ENCODE measurements around the gene TBC1D14. TPM values are rescaled to one million over a fixed set of nuclear protein-coding genes. Genes with fewer than 3 reads are reported as not detected.
A peak's percentile ranks its signal among the peaks of the same experiment; 100 is the strongest.

The TBC1D14 gene
- total RNA-seq, 1 experiment from 2014 or later = 54.0 TPM

GRCh38 chr4:6920171-6920570 lies 10.5 kb downstream of the TBC1D14 start:
- ChIA-PET POLR2A (no interaction called here), CTCF (no interaction called here)
- H3K4me1 Mint-ChIP-seq (ENCODE audit: low read depth, unreplicated experiment) = peaks cover 28% of the 10 kb centered on the region

GRCh38 chr4:6923507-6923906 lies 13.9 kb downstream of the TBC1D14 start:
- no peaks in the 10 kb centered on the region for H3K9me3 Mint-ChIP-seq (ENCODE audit: unreplicated experiment)

More at GRCh38 chr4:6920171-6920570, 10.5 kb downstream of the TBC1D14 start:
- Histone ChIP-seq H3K27me3 (replicated peaks; ENCODE audit: control insufficient read depth, insufficient read depth, low read length) (no peaks in the 10 kb centered on the region), H3K4me1 (peaks cover 20% of the 10 kb centered on the region), H3K9me3 (no peaks in the 10 kb centered on the region), H3K4me3 (ENCODE audit: low read depth, low read length) (no peak overlapping the region), H3K36me3 (ENCODE audit: control insufficient read depth, insufficient read depth, low read length) (no peaks in the 10 kb centered on the region; the same call in 1 of the 2 replicates)
- H3K9me3 Mint-ChIP-seq (ENCODE audit: unreplicated experiment) = no peaks in the 10 kb centered on the region
- no peak for DNase-seq
- H3K27me3 Mint-ChIP-seq (ENCODE audit: insufficient read depth, unreplicated experiment) = no peaks in the 10 kb centered on the region
- TF ChIP-seq CTCF (IDR thresholded peaks at IDR 0.05; ENCODE audit: insufficient read depth in 1 of 2, low read depth in 1 of 2, low read length in 1 of 2, severe bottlenecking in 1 of 2, unreplicated experiment in 1 of 2) = no peak
- peaks cover 27% of the 10 kb centered on the region for H3K36me3 Mint-ChIP-seq (ENCODE audit: insufficient read depth, unreplicated experiment)
- intact Hi-C loops (cut with micrococcal nuclease; ENCODE audit: unreplicated experiment) = no loop called here
- H3K27ac Mint-ChIP-seq (ENCODE audit: unreplicated experiment) = peak overlapping the region; percentile 39
- BruUV-seq (replicated peaks) = no TSS peak
- H3K4me3 Mint-ChIP-seq (ENCODE audit: unreplicated experiment) = no peak overlapping the region

GRCh38 chr4:6924361-6924779 lies 14.7 kb downstream of the TBC1D14 start:
- H3K27me3 ChIP-seq (replicated peaks; ENCODE audit: control insufficient read depth, insufficient read depth, low read length) = no peaks in the 10 kb centered on the region
- no peaks in the 10 kb centered on the region for H3K27me3 Mint-ChIP-seq (ENCODE audit: insufficient read depth, unreplicated experiment)
- H3K36me3 Mint-ChIP-seq (ENCODE audit: insufficient read depth, unreplicated experiment) = peaks cover 26% of the 10 kb centered on the region
- no peak for TF ChIP-seq CTCF (IDR thresholded peaks at IDR 0.05; ENCODE audit: insufficient read depth in 1 of 2, low read depth in 1 of 2, low read length in 1 of 2, severe bottlenecking in 1 of 2, unreplicated experiment in 1 of 2)
- intact Hi-C loops (cut with micrococcal nuclease; ENCODE audit: unreplicated experiment) = no loop called here
- peaks cover 4% of the 10 kb centered on the region; the same call in 1 of the 2 replicates for H3K4me1 ChIP-seq
- no peak overlapping the region for H3K4me3 ChIP-seq (ENCODE audit: low read depth, low read length)
- no peak overlapping the region for H3K4me3 Mint-ChIP-seq (ENCODE audit: unreplicated experiment)
- no TSS peak for BruUV-seq (replicated peaks)
- no peak for DNase-seq
- H3K36me3 ChIP-seq (ENCODE audit: control insufficient read depth, insufficient read depth, low read length) = no peaks in the 10 kb centered on the region
- no peaks in the 10 kb centered on the region for H3K9me3 ChIP-seq
- H3K27ac Mint-ChIP-seq (ENCODE audit: unreplicated experiment) = no peak overlapping the region
- H3K4me1 Mint-ChIP-seq (ENCODE audit: low read depth, unreplicated experiment) = peaks cover 26% of the 10 kb centered on the region
- CTCF ChIA-PET = no interaction called here
- no peaks in the 10 kb centered on the region for H3K9me3 Mint-ChIP-seq (ENCODE audit: unreplicated experiment)
- POLR2A ChIA-PET = interaction anchor here (0.6 kb wide), 1 partner anchor 15 kb away, joined by 3 read pairs; no protein-coding TSS in a partner anchor

More at GRCh38 chr4:6923507-6923906, 13.9 kb downstream of the TBC1D14 start:
- Mint-ChIP-seq H3K27me3 (ENCODE audit: insufficient read depth, unreplicated experiment) (no peaks in the 10 kb centered on the region), H3K36me3 (ENCODE audit: insufficient read depth, unreplicated experiment) (peaks cover 24% of the 10 kb centered on the region), H3K4me1 (ENCODE audit: low read depth, unreplicated experiment) (peaks cover 20% of the 10 kb centered on the region), H3K27ac (ENCODE audit: unreplicated experiment) (no peak overlapping the region), H3K4me3 (ENCODE audit: unreplicated experiment) (no peak overlapping the region)
- no peaks in the 10 kb centered on the region for H3K27me3 ChIP-seq (replicated peaks; ENCODE audit: control insufficient read depth, insufficient read depth, low read length)
- peaks cover 4% of the 10 kb centered on the region; the same call in 1 of the 2 replicates for H3K4me1 ChIP-seq
- no peak for DNase-seq
- TF ChIP-seq CTCF (IDR thresholded peaks at IDR 0.05; ENCODE audit: insufficient read depth in 1 of 2, low read depth in 1 of 2, low read length in 1 of 2, severe bottlenecking in 1 of 2, unreplicated experiment in 1 of 2) = no peak
- ChIA-PET CTCF (no interaction called here), POLR2A (interaction anchor here (0.6 kb wide), 1 partner anchor 14 kb away, joined by 3 read pairs; no protein-coding TSS in a partner anchor)
- no TSS peak for BruUV-seq (replicated peaks)
- no peak overlapping the region for H3K4me3 ChIP-seq (ENCODE audit: low read depth, low read length)
- no peaks in the 10 kb centered on the region for H3K36me3 ChIP-seq (ENCODE audit: control insufficient read depth, insufficient read depth, low read length)
- intact Hi-C loops (cut with micrococcal nuclease; ENCODE audit: unreplicated experiment) = no loop called here
- no peaks in the 10 kb centered on the region for H3K9me3 ChIP-seq
